HuH-7 (cell line): ENCODE measurements around the gene EIF3B.
"Not testable (repeated sequence)": the region's sequence is repeated elsewhere in the genome, so short reads cannot be mapped to it uniquely, and the experiment has no call there.

Source experiments
- DNase-seq: peaks from one replicate; pipeline ENCODE4 v3.0.0; 2011; ENCODE audit warnings: low spot score

EIF3B gene

GRCh38 chr7:2376351-2377154, 21.9 kb downstream of the EIF3B start:
- no peak for DNase-seq

GRCh38 chr7:2377492-2377891, 22.9 kb downstream of the EIF3B start:
- DNase-seq = not testable (repeated sequence)

GRCh38 chr7:2378125-2378524, 23.5 kb downstream of the EIF3B start:
- not testable (repeated sequence) for DNase-seq

- DNase-seq = no peak
Observed at GRCh38 chr7:2379161-2379560, 24.5 kb downstream of the EIF3B start.

- DNase-seq = no peak
Observed at GRCh38 chr7:2379821-2380450, 25.3 kb downstream of the EIF3B start.

GRCh38 chr7:2380461-2380860, 25.8 kb downstream of the EIF3B start:
- no peak for DNase-seq

GRCh38 chr7:2381227-2381626, 26.6 kb downstream of the EIF3B start:
- DNase-seq = no peak

- DNase-seq = no peak
Observed at GRCh38 chr7:2381881-2382509, 27.4 kb downstream of the EIF3B start.

GRCh38 chr7:2383543-2384274, 29.1 kb downstream of the EIF3B start:
- no peak for DNase-seq

- no peak for DNase-seq
Observed at GRCh38 chr7:2384354-2385243, 30.0 kb downstream of the EIF3B start.

GRCh38 chr7:2386122-2386521, 31.5 kb downstream of the EIF3B start:
- DNase-seq = not testable (repeated sequence)

- no peak for DNase-seq
Observed at GRCh38 chr7:2386964-2387669, 32.5 kb downstream of the EIF3B start.

- no peak for DNase-seq
Observed at GRCh38 chr7:2387897-2388636, 33.4 kb downstream of the EIF3B start.

- no peak for DNase-seq
Observed at GRCh38 chr7:2388637-2388954, 34.0 kb downstream of the EIF3B start.

GRCh38 chr7:2390020-2390816, 35.6 kb downstream of the EIF3B start:
- DNase-seq = not testable (repeated sequence)

GRCh38 chr7:2393706-2394105, 39.1 kb downstream of the EIF3B start:
- no peak for DNase-seq

- no peak for DNase-seq
Observed at GRCh38 chr7:2394566-2395082, 40.0 kb downstream of the EIF3B start.

- no peak for DNase-seq
Observed at GRCh38 chr7:2398506-2398905, 43.9 kb downstream of the EIF3B start.
